Panc1 (cell line): ENCODE measurements around the gene FAF2. TPM values are rescaled to one million over a fixed set of nuclear protein-coding genes. Genes with fewer than 3 reads are reported as not detected.

Experiments
- ATAC-seq: fragments of 200-7000 bp; cut with Tn5 transposase; 2 replicates; pipeline ENCODE4 v1.9.1; 2020; ENCODE audit warnings: mild to moderate bottlenecking, moderate library complexity
- BruUV-seq: library from RNA; stranded (reverse); fragments of 400-500 nt; replicated peaks from 2 replicates; lab custom pipeline; 2021; lab: Mats Ljungman, UMichigan
- CTCF ChIA-PET: fragments of 300-600 bp; sonication (Branson Sonifier 250); formaldehyde crosslinking; loops from one replicate; lab custom pipeline; 2022; ENCODE audit warnings: antibody characterized with exemption; lab: Charles Lee
- POLR2A ChIA-PET: fragments of 300-600 bp; sonication (Branson Sonifier 250); formaldehyde crosslinking; loops from one replicate; lab custom pipeline; 2022; ENCODE audit warnings: antibody characterized with exemption; lab: Charles Lee
- DNase-seq: peaks from one replicate; pipeline ENCODE4 v3.0.0-alpha.2; 2010; ENCODE audit warnings: low read depth, low spot score
- H3K27ac ChIP-seq: 2 replicates; pipeline ENCODE4 v1.5.1; 2011; ENCODE audit warnings: mild to moderate bottlenecking, low read length, inconsistent platforms
- H3K27me3 ChIP-seq: fragments of 200-500 bp; sonication (Bioruptor generic); 2 replicates; pipeline ENCODE4 v1.6.0; 2014; ENCODE audit warnings: low read length, inconsistent platforms; ENCODE audit not compliant: control insufficient read depth, insufficient read depth
- H3K36me3 ChIP-seq: fragments of 200-500 bp; sonication (Bioruptor generic); 2 replicates; pipeline ENCODE4 v1.5.1; 2014; ENCODE audit warnings: inconsistent platforms, mild to moderate bottlenecking, low read length, moderate library complexity; ENCODE audit not compliant: control insufficient read depth, insufficient read depth
- H3K4me1 ChIP-seq: 2 replicates; pipeline ENCODE4 v1.5.1; 2011; ENCODE audit warnings: inconsistent platforms, mild to moderate bottlenecking, low read length, moderate library complexity; ENCODE audit not compliant: control insufficient read depth, insufficient read depth
- H3K4me3 ChIP-seq, 2 experiments: 2 replicates each; pipeline ENCODE4 v1.5.1; 2011 to 2012; ENCODE audit warnings: low read depth in 2 of 2, low read length in 2 of 2, mild to moderate bottlenecking in 2 of 2, inconsistent platforms in 1 of 2, moderate library complexity in 1 of 2
- H3K9me3 ChIP-seq: fragments of 200-500 bp; sonication (Bioruptor generic); 2 replicates; pipeline ENCODE4 v1.5.1; 2014; ENCODE audit warnings: low read depth, mild to moderate bottlenecking, inconsistent platforms, low read length, moderate library complexity; ENCODE audit not compliant: control insufficient read depth, insufficient read depth
- POLR2AphosphoS5 ChIP-seq: IDR thresholded peaks from 2 replicates; pipeline ENCODE4 v1.6.1; 2012; ENCODE audit warnings: mild to moderate bottlenecking, low read depth, low read length, moderate library complexity
- SIN3A ChIP-seq: IDR thresholded peaks from 2 replicates; pipeline ENCODE4 v1.6.1; 2012; ENCODE audit warnings: low read depth, mild to moderate bottlenecking, low read length, moderate library complexity, borderline replicate concordance; ENCODE audit not compliant: insufficient read depth
- TCF7L2 ChIP-seq: IDR thresholded peaks from 2 replicates; pipeline ENCODE4 v1.6.1; 2011; ENCODE audit warnings: mild to moderate bottlenecking, low read depth, low read length, inconsistent platforms
- in situ Hi-C: cut with HindIII; loops from 2 replicates; pipeline ENCODE4 v1.10.0; 2016; ENCODE audit warnings: low sequenced_read_pairs, low pct_unique_long_range_greater_than_20kb
- intact Hi-C: fragments of 100-400 bp; cut with micrococcal nuclease; formaldehyde crosslinking; loops from one replicate; pipeline ENCODE4 v1.10.0; 2022; ENCODE audit not compliant: unreplicated experiment
- total RNA-seq: library from RNA; stranded (reverse); gene quantifications from one replicate; pipeline ENCODE4 v1.2.1, GENCODE V29; 2021; ENCODE audit not compliant: unreplicated experiment
- TF ChIP-seq, protein P1 (sequence below), 2 experiments: IDR thresholded peaks; 2 replicates each; pipeline ENCODE4 v1.6.1; 2011 to 2012; ENCODE audit warnings: low read depth in 2 of 2, control low read depth in 1 of 2, low read length in 1 of 2, mild to moderate bottlenecking in 1 of 2, moderate library complexity in 1 of 2; ENCODE audit not compliant: insufficient read depth in 1 of 2
- TF ChIP-seq, protein P2 (sequence below): fragments of 450-650 bp; IDR thresholded peaks from 2 replicates; pipeline ENCODE4 v1.5.1; 2017; ENCODE audit warnings: mild to moderate bottlenecking

Gene FAF2
- total RNA-seq, 1 experiment from 2014 or later = 86.6 TPM

DNA sequence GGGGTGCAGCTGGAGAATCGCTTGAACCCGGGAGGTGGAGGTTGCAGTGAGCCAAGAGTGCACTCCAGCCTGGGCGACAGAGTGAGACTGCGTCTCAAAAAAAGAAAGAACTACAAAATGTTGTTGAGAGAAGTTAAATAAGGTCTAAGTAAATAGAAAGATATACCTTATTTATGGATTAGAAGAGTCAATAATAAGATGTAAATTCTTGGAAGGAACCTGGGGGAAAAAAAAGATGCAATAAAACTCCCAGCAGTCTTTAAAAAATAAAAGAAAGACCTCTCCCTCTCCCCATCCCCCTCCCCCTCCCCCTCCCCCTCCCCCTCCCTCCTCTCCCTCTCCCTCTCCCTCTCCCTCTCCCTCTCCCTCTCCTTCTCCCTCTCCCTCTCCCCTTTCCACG lies 15.5 kb upstream of the FAF2 start:
- Histone ChIP-seq H3K4me1 (peaks cover 16% of the 10 kb centered on the region), H3K9me3 (no peaks in the 10 kb centered on the region), H3K27ac (no peak overlapping the region), H3K4me3 (no peak overlapping the region), H3K36me3 (no peaks in the 10 kb centered on the region), H3K27me3 (no peaks in the 10 kb centered on the region)
- TF ChIP-seq TCF7L2 (no peak), SIN3A (no peak)
- CTCF ChIA-PET = no interaction called here
- intact Hi-C loops (no loop called here), in situ Hi-C loops (no loop called here)
- POLR2A ChIA-PET = no interaction called here
- BruUV-seq = no TSS peak
- ATAC-seq = no peak
- no peak for DNase-seq

DNA sequence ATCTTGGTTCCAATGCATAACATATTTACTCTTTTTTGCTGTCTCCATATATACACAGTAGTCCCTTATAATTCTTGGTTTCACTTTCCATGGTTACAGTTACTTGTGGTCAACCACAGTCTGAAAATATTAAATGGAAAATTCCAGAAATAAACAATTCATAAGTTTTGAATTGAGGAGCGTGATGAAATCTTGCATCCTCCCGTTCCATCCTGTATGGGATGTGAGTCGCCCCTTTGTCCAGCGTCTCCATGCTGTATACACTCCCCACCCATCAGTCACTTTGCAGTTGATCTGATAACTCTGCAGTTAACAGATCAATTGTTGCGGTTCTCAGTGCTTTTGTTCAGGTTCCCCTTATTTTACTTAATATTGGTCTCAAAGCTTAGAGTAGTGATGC lies 11.5 kb upstream of the FAF2 start:
- DNase-seq (no peak), ATAC-seq (peak; percentile 82)
- no TSS peak for BruUV-seq
- intact Hi-C loops (no loop called here), in situ Hi-C loops (no loop called here)
- H3K36me3 ChIP-seq = no peaks in the 10 kb centered on the region
- TF ChIP-seq, protein P1, sequence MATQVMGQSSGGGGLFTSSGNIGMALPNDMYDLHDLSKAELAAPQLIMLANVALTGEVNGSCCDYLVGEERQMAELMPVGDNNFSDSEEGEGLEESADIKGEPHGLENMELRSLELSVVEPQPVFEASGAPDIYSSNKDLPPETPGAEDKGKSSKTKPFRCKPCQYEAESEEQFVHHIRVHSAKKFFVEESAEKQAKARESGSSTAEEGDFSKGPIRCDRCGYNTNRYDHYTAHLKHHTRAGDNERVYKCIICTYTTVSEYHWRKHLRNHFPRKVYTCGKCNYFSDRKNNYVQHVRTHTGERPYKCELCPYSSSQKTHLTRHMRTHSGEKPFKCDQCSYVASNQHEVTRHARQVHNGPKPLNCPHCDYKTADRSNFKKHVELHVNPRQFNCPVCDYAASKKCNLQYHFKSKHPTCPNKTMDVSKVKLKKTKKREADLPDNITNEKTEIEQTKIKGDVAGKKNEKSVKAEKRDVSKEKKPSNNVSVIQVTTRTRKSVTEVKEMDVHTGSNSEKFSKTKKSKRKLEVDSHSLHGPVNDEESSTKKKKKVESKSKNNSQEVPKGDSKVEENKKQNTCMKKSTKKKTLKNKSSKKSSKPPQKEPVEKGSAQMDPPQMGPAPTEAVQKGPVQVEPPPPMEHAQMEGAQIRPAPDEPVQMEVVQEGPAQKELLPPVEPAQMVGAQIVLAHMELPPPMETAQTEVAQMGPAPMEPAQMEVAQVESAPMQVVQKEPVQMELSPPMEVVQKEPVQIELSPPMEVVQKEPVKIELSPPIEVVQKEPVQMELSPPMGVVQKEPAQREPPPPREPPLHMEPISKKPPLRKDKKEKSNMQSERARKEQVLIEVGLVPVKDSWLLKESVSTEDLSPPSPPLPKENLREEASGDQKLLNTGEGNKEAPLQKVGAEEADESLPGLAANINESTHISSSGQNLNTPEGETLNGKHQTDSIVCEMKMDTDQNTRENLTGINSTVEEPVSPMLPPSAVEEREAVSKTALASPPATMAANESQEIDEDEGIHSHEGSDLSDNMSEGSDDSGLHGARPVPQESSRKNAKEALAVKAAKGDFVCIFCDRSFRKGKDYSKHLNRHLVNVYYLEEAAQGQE (IDR thresholded peaks at IDR 0.05; ENCODE audit: insufficient read depth in 1 of 2, low read depth in 2 of 2, low read length in 1 of 2) = no peak
- TF ChIP-seq TCF7L2 (no peak), SIN3A (no peak), POLR2AphosphoS5 (no peak)
- TF ChIP-seq, protein P2, sequence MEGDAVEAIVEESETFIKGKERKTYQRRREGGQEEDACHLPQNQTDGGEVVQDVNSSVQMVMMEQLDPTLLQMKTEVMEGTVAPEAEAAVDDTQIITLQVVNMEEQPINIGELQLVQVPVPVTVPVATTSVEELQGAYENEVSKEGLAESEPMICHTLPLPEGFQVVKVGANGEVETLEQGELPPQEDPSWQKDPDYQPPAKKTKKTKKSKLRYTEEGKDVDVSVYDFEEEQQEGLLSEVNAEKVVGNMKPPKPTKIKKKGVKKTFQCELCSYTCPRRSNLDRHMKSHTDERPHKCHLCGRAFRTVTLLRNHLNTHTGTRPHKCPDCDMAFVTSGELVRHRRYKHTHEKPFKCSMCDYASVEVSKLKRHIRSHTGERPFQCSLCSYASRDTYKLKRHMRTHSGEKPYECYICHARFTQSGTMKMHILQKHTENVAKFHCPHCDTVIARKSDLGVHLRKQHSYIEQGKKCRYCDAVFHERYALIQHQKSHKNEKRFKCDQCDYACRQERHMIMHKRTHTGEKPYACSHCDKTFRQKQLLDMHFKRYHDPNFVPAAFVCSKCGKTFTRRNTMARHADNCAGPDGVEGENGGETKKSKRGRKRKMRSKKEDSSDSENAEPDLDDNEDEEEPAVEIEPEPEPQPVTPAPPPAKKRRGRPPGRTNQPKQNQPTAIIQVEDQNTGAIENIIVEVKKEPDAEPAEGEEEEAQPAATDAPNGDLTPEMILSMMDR = no peak
- H3K9me3 ChIP-seq = no peaks in the 10 kb centered on the region
- POLR2A ChIA-PET = interaction anchor here (0.7 kb wide), 1 partner anchor 11 kb away, joined by 7 read pairs; no protein-coding TSS in a partner anchor
- no peaks in the 10 kb centered on the region for H3K27me3 ChIP-seq
- peak overlapping the region; percentile 34 to 58 for H3K4me3 ChIP-seq
- CTCF ChIA-PET = interaction anchor here (0.7 to 1.3 kb wide), 3 partner anchors 11 to 67 kb away, joined by 4 to 6 read pairs (median 5); partner anchors contain the start of gene FAF2
- peak overlapping the region; percentile 90 for H3K27ac ChIP-seq
- H3K4me1 ChIP-seq = peaks cover 31% of the 10 kb centered on the region

- BruUV-seq = no TSS peak
- in situ Hi-C loops (no loop called here), intact Hi-C loops (no loop called here)
- Histone ChIP-seq H3K27me3 (no peaks in the 10 kb centered on the region), H3K36me3 (no peaks in the 10 kb centered on the region), H3K4me3 (no peak overlapping the region), H3K9me3 (no peaks in the 10 kb centered on the region), H3K27ac (peak overlapping the region; percentile 72), H3K4me1 (peaks cover 34% of the 10 kb centered on the region)
- ATAC-seq = peak; percentile 72
- ChIA-PET POLR2A (interaction anchor here (0.6 kb wide), 1 partner anchor 138 kb away, joined by 5 read pairs; no protein-coding TSS in a partner anchor), CTCF (no interaction called here)
- peak; percentile 40; the same call in 1 of the 2 replicates for TF ChIP-seq POLR2AphosphoS5
- no peak for TF ChIP-seq TCF7L2
- no peak for DNase-seq
Measured at GRCh38 chr5:176438959-176439757, 9.0 kb upstream of the FAF2 start.
